ENCODE measurements around the gene DAP.
A peak's percentile ranks its signal among the peaks of the same experiment; 100 is the strongest.
"Not testable (repeated sequence)": the region's sequence is repeated elsewhere in the genome, so short reads cannot be mapped to it uniquely, and the experiment has no call there.

The DAP gene

DNA sequence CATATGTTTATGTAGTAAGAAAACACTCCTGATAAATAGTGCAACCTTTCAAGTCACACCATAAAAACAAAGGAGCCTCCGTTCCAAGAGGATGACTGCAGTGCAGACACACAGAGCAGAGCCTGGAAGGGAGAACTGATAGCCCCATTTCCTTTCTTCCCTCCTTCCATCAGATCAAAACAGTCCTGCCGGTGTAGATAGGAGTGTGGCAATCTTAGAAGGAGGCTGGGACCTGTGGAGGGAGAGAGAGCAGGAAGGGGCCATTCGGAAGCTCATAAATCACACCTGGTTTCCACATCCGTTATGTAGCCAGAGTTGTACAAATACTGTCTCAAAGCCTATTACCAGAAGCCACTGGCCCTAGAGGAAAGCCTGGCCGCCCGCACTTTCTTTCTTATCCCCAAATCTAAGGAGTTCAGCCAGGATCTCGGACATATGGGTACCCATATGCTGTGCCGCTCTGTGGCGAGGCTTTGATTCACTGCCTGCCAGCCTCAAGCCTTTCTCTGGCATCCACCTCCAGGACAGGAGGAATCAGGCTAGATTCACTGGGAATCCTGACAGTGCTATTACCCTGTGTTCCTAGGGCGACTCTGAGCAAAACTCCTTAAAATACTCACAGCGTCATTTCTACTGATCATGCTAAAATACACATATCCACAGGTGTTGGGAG is 26.9 kb downstream of the DAP start:
- DNase-seq = peak; percentile 75

DNA sequence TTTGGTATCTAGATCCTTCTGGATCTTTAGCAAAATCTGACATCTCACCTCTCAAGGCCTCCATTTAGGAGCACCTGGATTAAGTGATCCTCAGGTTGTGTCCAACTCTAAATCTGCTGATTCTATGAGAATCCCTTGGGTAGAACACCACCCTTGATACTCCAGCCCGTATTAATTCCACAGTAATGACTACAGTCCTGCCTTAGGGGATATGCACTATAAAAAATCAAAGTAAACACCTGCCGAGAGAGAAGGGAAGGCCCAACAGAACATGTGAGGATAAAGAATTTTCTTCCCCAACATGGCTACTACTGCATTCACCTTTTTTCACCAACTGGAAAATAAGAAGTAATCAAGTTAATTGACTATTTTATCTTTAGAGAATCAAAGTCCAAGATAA is 27.6 kb downstream of the DAP start:
- DNase-seq = no peak

DNA sequence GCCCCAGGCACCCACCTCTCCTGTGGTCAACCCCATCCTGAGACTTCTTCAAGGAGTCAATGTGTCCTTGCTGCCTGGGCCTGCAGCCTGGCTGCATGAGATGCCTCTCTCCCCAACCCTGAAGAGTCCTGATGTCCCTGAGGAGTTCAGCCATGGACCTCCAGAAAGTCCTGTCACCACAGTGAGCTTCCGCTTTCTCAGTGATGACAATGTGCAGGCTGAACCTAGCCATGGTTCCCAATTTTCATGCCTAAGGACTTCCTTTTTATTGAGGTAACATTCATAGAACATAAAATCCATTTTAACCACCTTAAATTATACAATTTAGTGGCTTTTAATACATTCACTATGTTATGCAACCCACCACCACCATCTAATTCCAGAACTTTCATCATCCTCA is 29.1 kb downstream of the DAP start:
- no peak for DNase-seq

DNA sequence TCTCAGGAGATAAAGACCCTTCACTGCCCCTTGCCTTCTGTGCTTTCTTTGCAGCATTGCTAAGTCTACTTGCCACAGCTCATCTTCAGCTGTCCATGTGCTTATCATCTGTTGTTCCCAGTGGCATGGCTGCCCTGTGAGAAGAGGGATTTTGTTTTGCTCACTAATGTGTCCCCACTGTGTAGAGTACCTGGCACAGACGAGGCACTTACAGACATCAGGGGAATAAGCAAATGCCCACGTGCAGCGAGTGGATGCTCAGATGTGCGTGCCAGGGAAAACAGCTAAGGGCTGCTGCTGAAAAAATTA is 31.0 kb downstream of the DAP start:
- no peak for DNase-seq

DNA sequence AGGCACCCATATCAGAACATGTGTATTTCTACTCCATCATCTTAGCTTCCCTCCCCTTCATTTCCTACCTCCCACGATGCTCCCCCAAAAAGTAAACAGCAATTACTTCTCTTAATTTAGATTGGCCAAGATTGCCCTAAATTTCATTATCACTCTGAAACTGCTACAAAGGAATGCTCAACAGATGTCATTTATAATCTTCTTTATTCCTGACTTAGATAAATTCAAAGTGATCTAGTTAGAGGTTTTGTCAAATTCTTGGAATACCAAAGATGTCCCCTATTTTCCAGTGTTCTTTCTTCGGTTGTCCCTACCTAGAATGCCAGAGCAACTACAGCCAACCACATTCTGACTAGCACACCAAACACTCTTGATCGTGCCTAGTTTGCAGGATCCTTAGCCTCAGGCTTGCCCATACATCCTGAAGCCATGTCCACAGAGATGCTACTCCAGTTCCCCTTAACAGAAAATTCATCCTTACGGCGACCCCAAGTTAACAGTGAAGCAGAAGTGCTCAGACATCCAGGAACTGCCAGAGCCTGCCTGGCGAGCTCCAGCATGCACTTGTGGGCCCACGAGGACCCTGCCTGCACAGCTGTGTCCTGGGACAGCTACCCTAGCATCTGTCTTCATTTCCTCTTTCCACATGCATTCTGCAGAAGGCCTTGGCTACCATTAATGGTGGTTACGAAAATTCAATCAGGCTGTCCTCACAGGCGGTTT is 31.6 kb downstream of the DAP start:
- peak; percentile 90 for DNase-seq

DNA sequence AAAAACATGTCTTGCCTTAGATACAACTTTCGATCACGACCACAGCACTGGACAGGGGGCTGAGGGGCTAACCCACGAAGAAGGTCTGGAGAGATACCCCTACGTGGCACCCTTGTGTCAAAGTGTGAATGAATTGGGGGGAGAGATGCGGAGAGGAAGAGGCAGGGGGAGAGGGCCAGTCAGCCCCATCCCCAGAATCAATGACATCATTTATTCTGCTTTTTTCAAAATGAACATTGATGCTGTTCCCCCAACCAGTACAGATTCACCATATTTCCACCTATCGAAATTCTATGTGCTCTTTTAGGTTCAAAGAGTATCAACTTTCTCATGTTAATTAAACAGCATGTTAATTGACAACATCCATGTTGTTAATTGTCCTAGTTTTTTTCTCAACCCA is 32.4 kb downstream of the DAP start:
- DNase-seq = no peak

DNA sequence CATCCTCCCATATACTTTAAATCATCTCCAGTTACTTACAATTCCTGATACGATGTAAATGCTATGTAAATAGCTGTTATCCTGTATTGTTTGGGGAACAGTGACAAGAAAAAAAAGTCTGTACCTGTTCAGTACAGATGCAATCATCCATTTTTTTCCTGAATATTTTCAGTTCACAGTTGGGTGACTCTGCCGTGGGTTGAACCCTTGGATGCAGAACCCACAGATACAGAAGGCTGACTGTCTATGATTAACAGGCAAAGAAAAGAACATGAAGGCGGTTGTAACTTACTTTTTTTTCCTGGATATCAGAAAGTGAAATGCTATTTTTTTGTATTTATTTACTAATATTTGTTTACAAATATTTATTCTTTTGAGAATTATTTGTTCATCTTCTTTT is 33.2 kb downstream of the DAP start:
- DNase-seq = no peak

DNA sequence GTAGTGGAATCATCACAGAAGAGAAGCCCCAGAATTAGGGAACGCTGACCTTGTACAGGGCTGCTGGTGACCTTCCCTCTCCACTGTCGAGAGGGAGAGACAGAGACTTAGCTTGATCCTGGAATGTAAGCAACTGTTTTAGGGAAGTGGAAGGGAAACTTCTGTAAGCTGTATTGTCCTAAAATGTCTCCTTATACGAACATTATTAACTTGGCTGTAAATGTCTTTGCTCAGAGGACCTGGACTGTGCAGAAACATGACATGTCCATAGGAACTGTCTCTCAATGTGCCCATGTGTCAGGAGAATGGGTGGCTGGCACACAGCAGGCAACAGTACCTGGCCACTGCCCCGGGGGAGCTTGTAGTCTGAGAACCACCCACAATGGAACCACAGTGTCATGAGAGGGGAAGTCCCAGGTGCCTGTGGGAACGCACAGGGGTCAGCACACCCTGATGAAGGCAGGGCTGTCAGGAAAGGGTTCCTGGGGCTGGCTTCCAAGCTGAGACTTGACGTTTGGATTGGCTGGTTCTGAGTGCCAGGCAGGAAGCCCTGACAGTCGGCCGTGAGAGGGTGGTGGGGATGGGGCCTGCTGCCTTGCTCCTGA is 34.0 kb downstream of the DAP start:
- DNase-seq = no peak

DNA sequence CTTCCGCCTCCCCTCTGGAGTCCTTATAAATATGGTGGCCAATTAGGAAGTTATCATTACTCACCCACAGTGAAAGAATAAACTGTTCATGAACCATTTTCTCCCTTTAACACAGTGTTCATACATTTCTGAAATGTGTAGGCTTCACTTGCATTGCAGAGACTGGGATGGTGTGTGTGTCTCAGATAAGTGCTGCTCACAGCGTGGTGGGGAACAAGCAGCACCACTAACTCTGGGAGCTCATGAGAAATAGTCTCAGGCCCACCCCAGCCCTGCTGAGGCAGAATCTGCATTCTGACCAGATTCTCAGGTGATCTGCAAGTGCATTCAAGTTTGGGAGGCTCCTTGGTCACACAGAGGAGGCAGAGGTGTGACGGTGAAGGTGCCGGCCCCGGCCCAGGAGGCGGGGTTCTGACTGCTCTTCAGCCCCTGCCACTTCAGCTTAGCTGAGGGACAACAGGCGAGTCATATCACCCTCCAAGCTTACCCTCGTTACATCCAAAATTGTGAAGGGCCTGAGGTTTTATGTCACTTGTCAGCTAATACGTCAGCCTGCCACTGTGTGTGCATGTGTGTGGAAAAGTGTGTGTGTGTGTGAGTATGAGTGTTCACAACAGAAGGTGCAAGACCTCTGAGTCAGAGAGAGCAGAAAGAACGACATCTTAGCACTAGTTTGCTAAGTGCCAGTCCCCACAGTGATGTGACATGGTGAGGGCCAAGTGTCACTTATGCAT is 34.7 kb downstream of the DAP start:
- DNase-seq = no peak

DNA sequence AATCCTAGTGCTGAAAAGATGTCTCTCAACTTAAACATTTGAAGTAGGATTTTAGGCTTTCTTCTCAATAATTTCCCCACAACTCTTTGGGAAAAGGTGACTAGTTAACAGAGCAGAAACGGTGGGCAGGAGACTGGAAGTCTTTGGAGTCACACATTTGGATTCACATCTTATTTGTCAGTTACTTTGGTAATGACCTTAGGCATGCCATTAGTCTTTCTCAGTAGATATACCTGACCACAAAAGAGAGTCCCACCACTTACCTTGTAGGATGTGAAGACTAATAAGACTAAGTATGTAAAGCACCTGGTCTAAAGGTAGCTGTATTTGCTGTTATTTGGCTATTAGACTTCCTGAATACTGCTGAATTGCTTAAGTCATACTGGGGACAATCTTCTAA is 35.4 kb downstream of the DAP start:
- no peak for DNase-seq

DNA sequence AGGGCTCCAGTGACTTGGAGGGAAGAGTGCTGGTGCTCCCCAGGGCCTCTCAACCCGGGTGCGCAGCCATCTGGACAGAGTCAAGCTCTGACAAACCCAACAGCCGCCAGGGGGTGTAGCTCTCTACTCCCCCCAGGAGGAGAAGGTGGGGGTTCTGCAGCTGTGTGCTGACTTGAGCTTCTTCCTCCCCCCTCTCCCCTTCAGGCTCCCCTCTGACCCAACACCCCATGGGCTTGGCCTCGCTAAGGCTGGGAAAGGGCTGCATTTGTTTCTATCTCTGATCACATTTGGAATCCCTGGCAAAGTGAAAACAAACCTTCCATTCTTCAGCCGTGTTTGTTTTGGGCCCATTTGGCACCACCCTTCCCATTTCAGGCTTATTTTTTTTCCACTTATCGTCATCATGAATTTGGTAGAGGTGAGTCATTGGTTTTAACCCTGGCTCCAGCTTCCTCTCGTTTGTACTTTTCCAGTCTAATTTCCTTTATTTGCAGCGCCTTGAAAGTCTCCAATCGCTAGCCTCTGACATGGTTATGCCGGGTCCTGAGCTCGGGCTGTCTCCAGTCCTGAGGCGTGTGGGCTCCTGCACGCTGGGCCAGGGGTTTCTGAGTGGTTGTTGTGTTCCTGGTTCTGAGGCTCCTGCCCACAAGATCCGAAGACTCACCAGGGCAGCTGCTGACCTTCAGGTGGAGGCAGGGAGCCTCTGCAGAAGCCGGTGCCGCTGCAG is 36.1 kb downstream of the DAP start:
- DNase-seq = no peak

DNA sequence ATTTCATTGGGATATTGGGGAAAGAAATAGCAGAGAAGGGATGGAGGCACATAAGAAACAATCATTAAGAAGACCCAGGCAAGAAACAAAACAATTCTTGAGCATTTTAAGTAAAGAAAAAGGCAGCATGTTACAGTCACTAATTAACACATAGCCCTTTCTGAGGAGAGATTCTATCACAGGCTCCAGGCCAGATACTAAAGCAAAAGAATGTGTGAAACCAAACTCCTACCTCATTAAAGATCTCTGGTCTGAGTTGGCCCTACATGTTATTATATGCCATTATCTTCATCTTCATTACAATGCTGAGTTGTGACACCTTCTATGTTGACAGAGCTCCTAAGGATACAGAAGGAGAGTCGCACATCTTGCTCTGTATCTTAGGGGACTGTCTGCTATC is 37.5 kb downstream of the DAP start:
- no peak for DNase-seq

DNA sequence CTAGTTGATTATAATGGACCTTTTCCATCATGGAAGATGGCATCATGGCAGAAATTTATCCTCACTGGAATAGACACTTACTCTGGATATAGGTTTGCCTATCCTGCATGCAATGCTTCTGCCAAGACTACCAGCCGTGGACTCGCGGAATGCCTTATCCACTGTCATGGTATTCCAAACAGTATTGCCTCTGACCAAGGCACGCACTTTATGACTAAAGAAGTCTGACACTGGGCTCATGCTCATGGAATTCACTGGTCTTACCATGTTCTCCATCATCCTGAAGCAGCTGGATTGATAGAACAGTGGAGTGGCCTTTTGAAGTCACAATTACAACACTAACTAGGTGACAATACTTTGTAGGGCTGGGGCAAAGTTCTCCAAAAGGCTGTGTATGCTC is 40.3 kb downstream of the DAP start:
- not testable (repeated sequence) for DNase-seq

DNA sequence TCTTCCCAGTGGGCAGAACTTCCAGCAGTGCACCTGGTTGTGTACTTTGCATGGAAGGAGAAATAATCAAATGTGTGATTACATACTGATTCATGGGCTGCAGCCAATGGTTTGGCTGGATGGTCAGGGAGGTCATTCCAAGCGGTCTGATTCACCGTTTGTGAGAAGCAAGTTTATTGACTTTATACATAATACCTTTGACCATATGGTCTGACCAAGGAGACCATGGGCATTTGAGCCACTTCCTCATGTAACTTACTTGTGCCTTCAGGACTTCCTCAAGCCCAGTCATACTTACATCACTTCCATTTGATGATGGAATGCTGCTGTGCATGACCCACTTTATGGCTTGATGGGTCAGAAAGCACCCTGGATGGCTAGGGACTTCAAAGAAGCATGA is 41.1 kb downstream of the DAP start:
- DNase-seq = no peak

DNA sequence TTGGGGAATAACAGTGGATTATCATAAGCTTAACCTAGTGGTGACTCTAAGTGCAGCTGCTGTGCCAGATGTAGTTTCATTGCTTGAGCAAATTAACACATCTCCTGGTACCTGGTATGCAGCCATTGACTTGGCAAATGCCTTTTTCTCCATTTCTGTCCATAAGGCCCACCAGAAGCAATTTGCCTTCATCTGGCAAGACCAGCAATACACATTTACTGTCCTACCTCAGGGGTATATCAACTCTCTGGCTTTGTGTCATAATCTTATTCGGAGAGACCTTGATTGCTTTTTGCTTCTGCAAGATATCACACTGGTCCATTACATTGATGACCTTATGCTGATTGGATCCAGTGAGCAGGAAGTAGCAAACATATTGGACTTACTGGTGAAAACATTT is 42.4 kb downstream of the DAP start:
- DNase-seq = not testable (repeated sequence)

DNA sequence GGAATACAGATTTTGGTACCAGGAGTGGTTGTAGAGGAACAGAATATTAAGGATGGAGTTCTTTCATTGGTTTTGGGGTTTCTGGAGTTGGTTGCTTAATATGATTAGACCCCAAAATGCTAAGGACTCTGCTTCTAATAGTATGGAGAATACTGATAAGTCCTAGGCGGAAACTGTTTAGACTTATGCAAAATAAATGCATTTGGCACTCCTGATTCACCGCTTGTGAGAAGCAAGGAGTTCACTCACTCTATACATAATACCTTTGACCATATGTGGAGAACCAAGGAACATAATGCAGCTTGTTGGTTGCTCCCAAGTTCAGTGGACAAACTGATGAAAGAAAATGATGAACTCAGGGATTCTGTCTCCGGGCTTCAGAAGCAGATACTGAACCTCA is 44.2 kb downstream of the DAP start:
- not testable (repeated sequence) for DNase-seq

DNA sequence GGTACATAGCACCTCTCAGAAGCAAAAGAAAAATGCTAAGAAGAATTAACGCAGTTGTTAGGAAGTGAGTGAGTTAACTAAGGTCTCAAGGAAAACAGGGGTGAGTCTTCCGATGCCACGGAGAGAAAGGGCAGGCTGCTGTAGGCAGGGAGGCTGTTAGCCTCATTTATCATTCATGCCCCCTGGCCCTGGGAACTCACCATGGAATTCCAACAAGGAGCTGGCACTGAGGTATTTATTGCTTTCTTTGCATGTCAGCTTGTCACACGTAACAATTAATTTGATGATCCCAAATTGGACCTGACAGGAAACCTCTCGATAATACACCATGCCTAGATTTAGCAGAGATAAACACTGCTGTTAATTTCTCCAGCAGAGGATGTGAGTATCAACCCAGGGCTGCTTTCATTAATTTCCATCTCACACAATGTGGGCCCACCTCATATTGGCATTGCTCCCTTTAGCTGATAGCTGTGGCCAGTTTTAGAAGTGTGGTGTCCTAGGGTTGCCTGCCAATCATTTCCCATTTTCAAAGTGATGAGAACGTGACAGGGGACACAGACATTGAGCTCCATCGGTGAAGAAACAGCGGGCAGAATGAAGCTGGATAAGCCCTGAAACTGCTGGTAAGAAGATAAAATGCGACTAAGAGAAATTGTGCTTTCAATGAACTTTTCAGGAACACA is 45.3 kb downstream of the DAP start:
- DNase-seq = no peak

DNA sequence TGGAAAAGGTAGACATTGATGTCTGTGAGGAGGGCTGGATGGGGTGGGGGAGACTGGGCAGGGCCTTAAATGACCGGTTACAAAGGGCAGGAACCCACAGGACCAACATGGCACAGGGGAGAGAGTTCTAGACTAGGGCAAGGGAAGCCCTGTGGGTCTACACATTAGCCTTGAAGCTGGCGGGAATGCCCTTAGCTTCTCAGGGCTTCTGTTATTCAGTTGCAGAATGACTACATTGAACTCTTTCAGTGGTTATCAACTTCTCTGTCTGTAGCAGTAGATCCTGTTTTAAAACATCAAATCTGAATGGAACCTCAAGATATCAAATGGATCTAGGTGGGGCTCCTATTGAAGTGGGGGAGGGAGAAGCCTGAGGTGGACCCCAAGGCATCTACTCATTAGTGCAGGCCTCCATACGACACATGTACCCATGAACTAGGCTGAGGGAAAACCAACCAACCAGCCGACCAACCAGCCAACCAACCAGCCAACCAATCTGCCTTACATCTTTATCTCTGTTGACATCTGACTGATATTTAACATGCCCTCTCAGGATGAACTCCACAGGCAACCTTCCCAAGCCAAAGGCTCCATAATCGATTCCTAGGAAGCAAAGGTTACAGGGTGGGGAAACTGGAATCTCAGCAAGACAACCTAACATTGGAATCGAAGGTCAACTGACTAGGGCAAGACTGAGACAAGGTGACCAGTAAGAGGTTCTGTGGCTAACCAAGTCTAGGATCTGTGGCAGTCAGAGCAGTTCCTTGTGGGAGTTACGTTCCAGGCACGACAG is 48.3 kb downstream of the DAP start:
- DNase-seq = no peak

DNA sequence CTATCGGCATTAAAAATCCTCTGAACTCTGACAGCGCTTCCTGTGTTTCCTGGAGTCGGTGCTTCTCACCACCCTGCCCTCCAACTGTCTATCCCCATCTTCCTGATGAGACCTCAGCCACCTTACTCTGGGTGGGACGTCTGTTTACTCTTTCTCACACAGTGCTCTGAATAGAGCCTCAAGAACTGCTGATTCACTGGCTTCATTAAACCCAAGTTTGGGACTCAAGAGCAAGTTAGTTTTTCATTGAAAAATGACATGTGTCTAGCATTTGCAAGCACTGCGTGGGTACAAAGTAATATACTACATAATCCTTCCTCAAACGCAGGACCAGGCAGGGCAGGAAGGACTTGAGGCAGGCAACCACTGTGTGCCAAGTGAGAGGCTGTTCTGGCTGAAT is 49.5 kb downstream of the DAP start:
- DNase-seq = no peak

DNA sequence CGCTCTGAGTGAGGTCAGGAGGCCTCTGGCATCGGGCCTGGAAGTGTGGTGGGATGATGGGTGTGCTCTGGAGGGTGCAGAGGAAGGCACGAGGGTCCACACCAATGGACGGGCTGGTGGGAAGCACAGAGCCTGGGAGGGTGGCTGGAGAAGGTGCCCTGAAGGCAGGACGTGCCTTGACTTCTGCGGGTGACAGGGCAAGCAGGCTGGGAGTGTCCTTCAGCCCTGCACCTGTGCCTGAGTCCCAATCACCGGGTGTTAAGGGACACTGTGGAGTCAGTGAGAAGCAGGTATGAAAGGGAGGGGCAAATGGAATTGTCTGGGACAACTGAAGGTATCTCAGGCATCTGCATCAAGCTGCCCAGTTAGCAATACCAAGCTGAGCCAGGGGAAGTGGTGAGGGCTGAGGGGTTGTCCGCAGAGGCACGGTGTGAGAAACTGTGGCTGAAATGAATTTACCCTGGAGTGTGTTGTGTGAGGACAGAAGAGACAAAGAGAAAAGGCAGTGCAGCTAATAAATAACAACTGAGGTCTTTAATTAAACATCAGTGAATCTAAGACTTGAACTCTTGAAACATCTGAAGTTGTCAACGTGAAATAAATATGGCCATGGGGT is 50.4 kb downstream of the DAP start:
- no peak for DNase-seq

DNA sequence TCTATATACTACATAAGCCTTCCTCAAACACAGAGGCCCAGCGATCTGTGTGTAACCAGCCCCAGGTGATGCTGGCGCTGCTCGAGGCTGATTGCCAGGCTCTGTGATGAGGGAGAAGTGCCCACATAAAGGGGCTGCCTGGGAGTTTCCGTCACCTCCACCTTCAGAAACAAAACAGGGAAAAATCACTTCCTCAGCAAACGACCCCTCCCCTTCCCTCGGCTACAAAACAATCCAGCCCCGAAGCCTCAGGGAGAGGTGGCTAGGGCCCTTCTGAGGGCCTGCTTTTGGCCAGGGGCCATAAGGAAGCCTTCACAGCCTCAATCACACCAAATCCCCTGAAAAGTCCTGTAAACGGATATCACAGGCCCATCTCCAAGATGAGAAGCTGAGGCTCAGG is 51.1 kb downstream of the DAP start:
- no peak for DNase-seq

Data from GF-D8 (cell line).